ENCODE measurements around the gene ACTMAP. TPM values are rescaled to one million over a fixed set of nuclear protein-coding genes. Genes with fewer than 3 reads are reported as not detected.
A peak's percentile ranks its signal among the peaks of the same experiment; 100 is the strongest.

ACTMAP gene
- total and polyA plus RNA-seq, 2 of the 13 experiments (the other 11 are each of a cell fraction or from before 2014, with no cell fraction given), result 2.2 to 7.9 TPM

- TF ChIP-seq ZBTB10 (CRISPR knock-in tag; IDR thresholded peaks at IDR 0.05; ENCODE audit: borderline replicate concordance), result 0 out of 2 replicates have a peak, but pooled peaks have one; percentile 4
- no peak for TF ChIP-seq ZNF660 (CRISPR knock-in tag; IDR thresholded peaks at IDR 0.05; ENCODE audit: borderline replicate concordance, low read depth)
- TF ChIP-seq CBX5 (CRISPR knock-in tag; IDR thresholded peaks at IDR 0.05; ENCODE audit: borderline replicate concordance), result 0 out of 2 replicates have a peak, but pooled peaks have one; percentile 45
- TF ChIP-seq PRDM10 (CRISPR knock-in tag; IDR thresholded peaks at IDR 0.05; ENCODE audit: low read depth), result no peak
- TF ChIP-seq ZNF235 (CRISPR knock-in tag; IDR thresholded peaks at IDR 0.05; ENCODE audit: borderline replicate concordance), result 0 out of 2 replicates have a peak, but pooled peaks have one; percentile 47
- no peak for TF ChIP-seq ZC3H13 (CRISPR knock-in tag; IDR thresholded peaks at IDR 0.05)
- no peak for TF ChIP-seq TBX2 (CRISPR knock-in tag; IDR thresholded peaks at IDR 0.05; ENCODE audit: borderline replicate concordance)
- TF ChIP-seq, protein P1, sequence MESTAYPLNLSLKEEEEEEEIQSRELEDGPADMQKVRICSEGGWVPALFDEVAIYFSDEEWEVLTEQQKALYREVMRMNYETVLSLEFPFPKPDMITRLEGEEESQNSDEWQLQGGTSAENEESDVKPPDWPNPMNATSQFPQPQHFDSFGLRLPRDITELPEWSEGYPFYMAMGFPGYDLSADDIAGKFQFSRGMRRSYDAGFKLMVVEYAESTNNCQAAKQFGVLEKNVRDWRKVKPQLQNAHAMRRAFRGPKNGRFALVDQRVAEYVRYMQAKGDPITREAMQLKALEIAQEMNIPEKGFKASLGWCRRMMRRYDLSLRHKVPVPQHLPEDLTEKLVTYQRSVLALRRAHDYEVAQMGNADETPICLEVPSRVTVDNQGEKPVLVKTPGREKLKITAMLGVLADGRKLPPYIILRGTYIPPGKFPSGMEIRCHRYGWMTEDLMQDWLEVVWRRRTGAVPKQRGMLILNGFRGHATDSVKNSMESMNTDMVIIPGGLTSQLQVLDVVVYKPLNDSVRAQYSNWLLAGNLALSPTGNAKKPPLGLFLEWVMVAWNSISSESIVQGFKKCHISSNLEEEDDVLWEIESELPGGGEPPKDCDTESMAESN (CRISPR knock-in tag; conservative IDR thresholded peaks at IDR 0.05), result peak; percentile 11; the same call in 1 of the 2 replicates
- no peak for TF ChIP-seq CEBPG (CRISPR knock-in tag; IDR thresholded peaks at IDR 0.05)
- no peak for TF ChIP-seq FOXA3 (CRISPR knock-in tag; IDR thresholded peaks at IDR 0.05)
- TF ChIP-seq, protein P2, sequence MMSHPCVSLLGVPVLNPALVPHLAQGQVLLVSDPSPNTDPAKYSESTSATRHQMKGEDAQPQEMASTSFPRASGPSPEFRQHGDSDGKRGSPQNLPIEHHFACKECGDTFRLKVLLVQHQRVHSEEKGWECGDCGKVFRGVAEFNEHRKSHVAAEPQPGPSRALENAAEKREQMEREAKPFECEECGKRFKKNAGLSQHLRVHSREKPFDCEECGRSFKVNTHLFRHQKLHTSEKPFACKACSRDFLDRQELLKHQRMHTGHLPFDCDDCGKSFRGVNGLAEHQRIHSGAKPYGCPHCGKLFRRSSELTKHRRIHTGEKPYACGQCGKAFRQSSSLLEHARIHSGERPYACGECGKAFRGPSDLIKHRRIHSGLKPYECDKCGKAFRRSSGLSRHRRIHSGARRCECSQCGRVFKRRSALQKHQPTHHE (CRISPR knock-in tag; IDR thresholded peaks at IDR 0.05; ENCODE audit: borderline replicate concordance), result 0 out of 2 replicates have a peak, but pooled peaks have one; percentile 23
- TF ChIP-seq ARID2 (CRISPR knock-in tag; IDR thresholded peaks at IDR 0.05; ENCODE audit: borderline replicate concordance), result no peak
- TF ChIP-seq, protein P3, sequence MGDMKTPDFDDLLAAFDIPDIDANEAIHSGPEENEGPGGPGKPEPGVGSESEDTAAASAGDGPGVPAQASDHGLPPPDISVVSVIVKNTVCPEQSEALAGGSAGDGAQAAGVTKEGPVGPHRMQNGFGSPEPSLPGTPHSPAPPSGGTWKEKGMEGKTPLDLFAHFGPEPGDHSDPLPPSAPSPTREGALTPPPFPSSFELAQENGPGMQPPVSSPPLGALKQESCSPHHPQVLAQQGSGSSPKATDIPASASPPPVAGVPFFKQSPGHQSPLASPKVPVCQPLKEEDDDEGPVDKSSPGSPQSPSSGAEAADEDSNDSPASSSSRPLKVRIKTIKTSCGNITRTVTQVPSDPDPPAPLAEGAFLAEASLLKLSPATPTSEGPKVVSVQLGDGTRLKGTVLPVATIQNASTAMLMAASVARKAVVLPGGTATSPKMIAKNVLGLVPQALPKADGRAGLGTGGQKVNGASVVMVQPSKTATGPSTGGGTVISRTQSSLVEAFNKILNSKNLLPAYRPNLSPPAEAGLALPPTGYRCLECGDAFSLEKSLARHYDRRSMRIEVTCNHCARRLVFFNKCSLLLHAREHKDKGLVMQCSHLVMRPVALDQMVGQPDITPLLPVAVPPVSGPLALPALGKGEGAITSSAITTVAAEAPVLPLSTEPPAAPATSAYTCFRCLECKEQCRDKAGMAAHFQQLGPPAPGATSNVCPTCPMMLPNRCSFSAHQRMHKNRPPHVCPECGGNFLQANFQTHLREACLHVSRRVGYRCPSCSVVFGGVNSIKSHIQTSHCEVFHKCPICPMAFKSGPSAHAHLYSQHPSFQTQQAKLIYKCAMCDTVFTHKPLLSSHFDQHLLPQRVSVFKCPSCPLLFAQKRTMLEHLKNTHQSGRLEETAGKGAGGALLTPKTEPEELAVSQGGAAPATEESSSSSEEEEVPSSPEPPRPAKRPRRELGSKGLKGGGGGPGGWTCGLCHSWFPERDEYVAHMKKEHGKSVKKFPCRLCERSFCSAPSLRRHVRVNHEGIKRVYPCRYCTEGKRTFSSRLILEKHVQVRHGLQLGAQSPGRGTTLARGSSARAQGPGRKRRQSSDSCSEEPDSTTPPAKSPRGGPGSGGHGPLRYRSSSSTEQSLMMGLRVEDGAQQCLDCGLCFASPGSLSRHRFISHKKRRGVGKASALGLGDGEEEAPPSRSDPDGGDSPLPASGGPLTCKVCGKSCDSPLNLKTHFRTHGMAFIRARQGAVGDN (CRISPR knock-in tag; IDR thresholded peaks at IDR 0.05), result peak; percentile 22; the same call in 1 of the 2 replicates
- peak; percentile 26 for TF ChIP-seq AGO2 (optimal IDR thresholded peaks at IDR 0.05; ENCODE audit: low read depth, low read length)
These were observed 32.9 kb downstream of the ACTMAP start (continued) for GRCh38 chr19:40717325-40717879.
